Kidney (tissue), 14 donors: ENCODE results near the gene PRRG2. TPM values are rescaled to one million over a fixed set of nuclear protein-coding genes. Genes with fewer than 3 reads are reported as not detected.
"Not testable (repeated sequence)": the region's sequence is repeated elsewhere in the genome, so short reads cannot be mapped to it uniquely, and the experiment has no call there.

Experiments used
- DNase-seq, 5 donors: peaks; one replicate each; pipeline ENCODE4 v3.0.0-alpha.2; 2013 to 2020
- FAIRE-seq: peaks from 2 replicates; lab custom pipeline; 2012; peaks lifted over from hg19 to GRCh38; lab: Jason Lieb, UNC
- H3K27ac ChIP-seq, 2 donors: one replicate each; pipeline ENCODE4 v1.7.0; 2013; ENCODE audit warnings: low read depth in 2 of 2, low read length in 2 of 2, inconsistent platforms in 1 of 2
- H3K27me3 ChIP-seq: one replicate; pipeline ENCODE4 v1.7.1; 2013; ENCODE audit warnings: low read length, inconsistent platforms; ENCODE audit not compliant: control insufficient read depth, insufficient read depth
- H3K36me3 ChIP-seq, 3 donors: one replicate each; pipeline versions ENCODE4 v1.7.0 to v1.7.1; 2013; ENCODE audit warnings: low read length in 3 of 3, control low read depth in 1 of 3, inconsistent platforms in 1 of 3; ENCODE audit not compliant: insufficient read depth in 3 of 3, control insufficient read depth in 2 of 3
- H3K4me1 ChIP-seq, 3 donors: one replicate each; pipeline versions ENCODE4 v1.7.0 to v1.7.1; 2013; ENCODE audit warnings: low read length in 3 of 3, inconsistent platforms in 1 of 3, low read depth in 1 of 3; ENCODE audit not compliant: control insufficient read depth in 2 of 3, insufficient read depth in 2 of 3
- H3K4me3 ChIP-seq, 3 donors: one replicate each; pipeline versions ENCODE4 v1.7.0 to v1.8.1; 2013; ENCODE audit warnings: low read length in 3 of 3, control low read depth in 1 of 3, inconsistent platforms in 1 of 3
- H3K9ac ChIP-seq, 3 donors: one replicate each; pipeline versions ENCODE4 v1.7.0 to v1.7.1; 2013; ENCODE audit warnings: low read length in 3 of 3, control low read depth in 1 of 3, inconsistent platforms in 1 of 3
- H3K9me3 ChIP-seq, 3 donors: one replicate each; pipeline versions ENCODE4 v1.7.0 to v1.7.1; 2013; ENCODE audit warnings: low read length in 3 of 3, control low read depth in 1 of 3, inconsistent platforms in 1 of 3; ENCODE audit not compliant: control insufficient read depth in 2 of 3, insufficient read depth in 1 of 3
- CTCF ChIP-seq: IDR thresholded peaks from 3 replicates; pipeline ENCODE4 v1.5.1; 2012; ENCODE audit warnings: mild to moderate bottlenecking, moderate library complexity, borderline replicate concordance; ENCODE audit not compliant: insufficient read depth; ENCODE audit errors: extremely low read depth
- intact Hi-C: fragments of 100-400 bp; cut with DNase I; formaldehyde crosslinking; loops from one replicate; pipeline ENCODE4 v1.11.1; 2022
- polyA plus RNA-seq: library from polyadenylated mRNA; stranded (reverse); fragments of 350-450 nt; fragmentation: Illumina TruSeq; extraction: RNeasy Lipid Tissue Mini Kit (QIAGEN cat#74804); gene quantifications from one replicate; pipeline ENCODE4 v1.2.3, GENCODE V29; 2014; ENCODE audit warnings: low read depth, low replicate concordance; ENCODE audit not compliant: insufficient read depth
- total RNA-seq: library from RNA; stranded (reverse); fragmentation: NEBNext Ultra II Directional; extraction: Animal tissue kit (Norgen Biotek cat#: 25700); gene quantifications from one replicate; pipeline ENCODE4 v1.2.1, GENCODE V29; 2021
- donor health status: control.
- donor health status: control.
- donor health status: control.
- donor health status: control.
- donor health status: control.
- donor health status: DM: yes; HTN: yes; CAD: no.
- donor health status: Normal renal cell carcinoma (clear cell type).

Gene PRRG2
- total and polyA plus RNA-seq, 2 donors from 2014 or later = 14.9 to 17.6 TPM

- H3K9me3 ChIP-seq = no peaks in the 10 kb centered on the region
- intact Hi-C loops = no loop called here
- DNase-seq = no peak
- H3K27ac ChIP-seq = no peak overlapping the region
- no peak overlapping the region for H3K4me3 ChIP-seq
- H3K4me1 ChIP-seq = no peaks in the 10 kb centered on the region
- no peaks in the 10 kb centered on the region for H3K27me3 ChIP-seq
- H3K9ac ChIP-seq = no peak overlapping the region
- peaks cover 5 to 35% (median 11%) of the 10 kb centered on the region in 3 donors for H3K36me3 ChIP-seq
- TF ChIP-seq CTCF = no peak
- no peak for FAIRE-seq
Measured at GRCh38 chr19:49616532-49616931, 35.4 kb downstream of the PRRG2 start.

GRCh38 chr19:49616945-49617344 is 35.8 kb downstream of the PRRG2 start:
- Histone ChIP-seq H3K4me1 (no peaks in the 10 kb centered on the region), H3K36me3 (peaks cover 5 to 39% (median 11%) of the 10 kb centered on the region in 3 donors), H3K9me3 (no peaks in the 10 kb centered on the region), H3K9ac (no peak overlapping the region), H3K27me3 (no peaks in the 10 kb centered on the region), H3K27ac (no peak overlapping the region), H3K4me3 (no peak overlapping the region)
- FAIRE-seq = no peak
- DNase-seq = no peak
- intact Hi-C loops = no loop called here
- no peak for TF ChIP-seq CTCF

- H3K27ac ChIP-seq, DNase-seq, intact Hi-C loops, H3K4me3 ChIP-seq, H3K9ac ChIP-seq, H3K9me3 ChIP-seq, H3K4me1 ChIP-seq, H3K27me3 ChIP-seq, FAIRE-seq: not testable (repeated sequence)
- H3K36me3 ChIP-seq = peaks cover 5 to 40% (median 11%) of the 10 kb centered on the region in 3 donors
Measured at GRCh38 chr19:49617860-49618259, 36.7 kb downstream of the PRRG2 start.

- Histone ChIP-seq H3K27ac (no peak overlapping the region), H3K36me3 (peaks cover 0 to 11% (median 2%) of the 10 kb centered on the region in 3 donors), H3K9ac (no peak overlapping the region), H3K4me1 (no peaks in the 10 kb centered on the region), H3K27me3 (no peaks in the 10 kb centered on the region), H3K9me3 (no peaks in the 10 kb centered on the region), H3K4me3 (no peak overlapping the region)
- DNase-seq = no peak
- no peak for FAIRE-seq
- intact Hi-C loops = no loop called here
- TF ChIP-seq CTCF = no peak
Measured at GRCh38 chr19:49624967-49625910, 44.1 kb downstream of the PRRG2 start.
